GM19239 (cell line): Measurements from ENCODE around the gene SRGAP1.

Source experiments
- DNase-seq: peaks from one replicate; pipeline ENCODE4 v3.0.0; 2011; ENCODE audit warnings: low spot score; ENCODE audit not compliant: insufficient read length
- FAIRE-seq: peaks from 2 replicates; lab custom pipeline; 2011; peaks lifted over from hg19 to GRCh38; lab: Jason Lieb, UNC

The SRGAP1 gene

DNA sequence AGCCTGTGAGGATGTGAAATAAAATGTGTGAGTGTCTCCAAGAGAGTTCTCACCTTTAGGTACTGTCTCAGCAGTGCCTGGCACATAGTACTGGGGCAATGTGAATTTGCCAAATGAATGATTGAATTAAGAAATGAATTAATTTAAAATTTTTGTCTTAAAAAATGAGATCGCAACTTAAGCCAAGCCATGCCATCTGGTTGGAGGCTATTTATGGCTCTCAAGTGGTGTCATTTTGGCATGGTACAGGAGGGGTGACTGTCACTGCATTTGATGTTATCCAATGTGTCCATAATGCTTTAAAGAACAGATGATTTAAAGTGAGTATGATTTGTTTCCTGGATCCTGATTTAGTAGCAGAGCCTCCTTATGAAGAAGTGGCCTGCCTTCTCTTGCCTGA, 80.3 kb downstream of the SRGAP1 start:
- DNase-seq (no peak), FAIRE-seq (no peak)

DNA sequence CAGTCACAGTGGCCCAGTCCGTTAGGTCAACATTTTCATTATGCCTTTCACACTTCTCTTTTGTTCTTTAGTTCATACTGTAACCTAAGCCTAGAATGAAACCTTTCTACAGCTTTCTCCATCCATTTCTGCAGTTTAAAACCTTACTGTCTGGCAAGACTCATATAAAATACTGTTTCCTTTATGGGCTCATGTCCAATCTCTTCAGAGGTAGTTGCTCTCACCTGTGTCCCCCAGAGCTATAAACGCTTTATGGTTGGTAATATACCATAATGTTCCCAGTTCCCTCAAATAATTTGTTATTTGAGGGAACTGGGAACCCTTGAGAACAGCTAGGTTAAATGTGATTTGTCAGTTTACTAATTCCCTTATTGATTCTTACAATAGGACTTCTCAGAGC, 83.0 kb downstream of the SRGAP1 start:
- no peak for FAIRE-seq
- no peak for DNase-seq

GRCh38 chr12:63928305-63928704, 83.8 kb downstream of the SRGAP1 start:
- no peak for FAIRE-seq

DNA sequence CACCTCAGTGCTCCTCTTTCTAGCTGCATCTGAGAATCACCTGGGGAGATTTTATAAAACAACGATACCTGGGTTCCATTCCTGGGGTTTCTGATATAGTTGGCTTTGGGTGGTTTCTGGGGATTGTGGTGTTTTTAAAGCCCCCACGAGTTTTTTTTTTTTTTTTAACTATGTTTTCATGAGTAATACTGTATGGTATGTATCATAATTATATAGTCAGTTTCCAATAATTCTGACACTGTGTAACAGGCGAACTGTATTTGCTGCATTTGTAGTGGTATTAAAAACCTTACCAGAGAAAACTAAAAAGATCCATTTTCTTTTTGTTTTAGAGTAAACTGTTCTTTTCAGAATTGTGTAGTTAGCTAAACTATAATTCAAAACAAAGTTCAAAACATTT, 84.9 kb downstream of the SRGAP1 start:
- FAIRE-seq (no peak), DNase-seq (no peak)

More at GRCh38 chr12:63928305-63928704, 83.8 kb downstream of the SRGAP1 start:
- DNase-seq = no peak

- DNase-seq (no peak), FAIRE-seq (no peak)
These were observed 86.5 kb downstream of the SRGAP1 start for GRCh38 chr12:63930971-63931370.

- no peak for FAIRE-seq
These were observed 87.2 kb downstream of the SRGAP1 start for GRCh38 chr12:63931703-63932102.

DNA sequence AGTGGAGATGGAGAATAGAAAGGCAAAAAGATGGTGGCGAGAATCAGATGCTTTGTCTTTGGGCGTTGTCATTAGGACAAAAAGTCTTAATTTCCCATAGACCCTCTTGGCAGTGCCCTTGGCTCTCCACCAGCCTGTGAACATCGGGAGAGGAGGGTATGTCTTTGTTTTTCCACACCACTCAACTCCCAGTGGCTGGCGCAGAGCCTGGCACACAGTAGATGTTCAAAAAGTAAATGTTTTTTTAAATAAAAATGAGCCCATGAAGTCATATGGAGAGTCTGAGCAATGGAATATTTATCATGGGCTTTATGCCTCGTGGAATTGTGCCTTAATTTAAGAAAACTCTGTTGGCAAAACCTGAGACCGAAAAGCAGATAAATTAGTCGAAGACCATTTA, 90.4 kb downstream of the SRGAP1 start:
- FAIRE-seq = no peak
- no peak for DNase-seq

More at GRCh38 chr12:63931703-63932102, 87.2 kb downstream of the SRGAP1 start:
- no peak for DNase-seq

- FAIRE-seq = no peak
- DNase-seq = no peak
These were observed 90.9 kb downstream of the SRGAP1 start for GRCh38 chr12:63935361-63935760.

DNA sequence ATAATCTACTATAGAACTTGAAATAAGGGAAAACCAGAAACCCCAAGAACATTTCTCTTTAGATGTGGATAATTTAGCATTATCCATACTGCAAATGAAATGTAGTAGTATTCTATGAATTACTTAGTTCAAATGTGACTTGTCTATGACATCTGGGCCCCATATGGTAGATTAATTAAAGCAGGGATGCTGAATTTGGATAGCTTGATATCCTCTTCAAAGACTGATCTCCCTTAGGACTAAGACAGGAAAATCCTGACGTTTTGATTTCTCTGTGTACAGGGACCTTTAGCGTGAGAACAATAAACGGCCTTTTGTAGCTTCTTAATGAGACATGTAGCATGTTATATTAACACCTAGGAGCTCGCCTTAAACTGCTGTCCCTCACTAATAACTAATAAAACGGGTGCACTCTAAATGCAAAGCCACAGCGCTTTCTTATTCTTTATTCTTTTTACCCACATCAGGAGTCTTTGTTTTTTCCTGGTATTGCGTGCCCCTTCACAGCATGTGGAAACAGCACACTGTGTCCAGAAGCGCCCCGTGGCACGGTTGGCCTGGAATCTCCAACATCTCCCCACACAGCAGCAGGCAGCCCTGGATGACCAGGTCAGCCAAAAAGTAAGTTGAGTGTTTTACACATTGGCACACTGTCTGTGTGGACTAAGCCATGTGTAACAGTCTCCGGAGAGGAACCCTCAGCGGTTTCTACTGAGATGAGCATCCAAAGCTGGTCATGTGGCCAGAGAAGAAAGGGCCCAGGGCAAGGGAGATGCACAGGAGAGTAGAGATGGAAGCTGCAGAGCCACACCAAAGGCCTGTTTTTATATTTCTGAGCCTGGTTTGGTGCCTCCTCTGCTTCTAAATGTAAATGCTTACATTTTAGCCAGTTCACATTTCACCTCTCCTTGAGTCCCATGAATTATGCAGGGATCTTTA, 93.1 kb downstream of the SRGAP1 start:
- FAIRE-seq (no peak), DNase-seq (no peak)

DNA sequence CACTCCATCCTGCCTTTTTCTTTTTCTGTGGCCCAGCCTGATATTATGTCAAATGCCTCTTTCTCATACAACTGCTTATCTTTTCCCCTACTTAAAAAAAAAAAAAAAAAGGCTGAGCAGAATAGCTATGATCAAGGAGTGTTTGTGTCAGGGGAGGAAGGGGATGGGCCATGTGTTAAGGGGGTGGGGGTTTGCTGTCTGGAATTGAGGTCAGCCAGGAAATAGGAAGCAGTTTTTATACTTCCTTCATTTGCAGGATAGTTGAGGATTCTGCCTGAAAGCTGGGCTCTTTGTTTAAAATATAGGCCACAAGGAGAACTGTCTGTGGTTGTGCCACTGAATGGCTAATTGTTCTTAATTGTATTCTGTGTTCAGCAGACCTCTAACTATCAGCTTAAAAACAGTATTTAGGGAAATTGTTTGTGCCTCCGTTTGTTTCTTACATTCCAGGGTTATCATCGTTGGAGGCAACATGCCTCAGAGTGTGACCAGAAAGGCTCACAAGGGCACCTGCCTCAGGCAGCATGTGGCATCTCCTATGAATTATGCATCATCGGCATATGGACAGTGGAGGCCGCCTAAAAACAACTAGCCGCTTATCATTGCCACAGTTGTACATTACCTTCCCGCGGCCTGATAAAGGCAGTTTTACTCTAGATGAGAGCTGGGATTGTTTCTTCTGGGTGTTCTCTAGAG, 96.0 kb downstream of the SRGAP1 start:
- no peak for DNase-seq
- no peak for FAIRE-seq

- no peak for FAIRE-seq
- DNase-seq = no peak
These were observed 96.8 kb downstream of the SRGAP1 start for GRCh38 chr12:63941166-63941800.

- DNase-seq = no peak
- no peak for FAIRE-seq
These were observed 97.4 kb downstream of the SRGAP1 start for GRCh38 chr12:63941879-63942278.

DNA sequence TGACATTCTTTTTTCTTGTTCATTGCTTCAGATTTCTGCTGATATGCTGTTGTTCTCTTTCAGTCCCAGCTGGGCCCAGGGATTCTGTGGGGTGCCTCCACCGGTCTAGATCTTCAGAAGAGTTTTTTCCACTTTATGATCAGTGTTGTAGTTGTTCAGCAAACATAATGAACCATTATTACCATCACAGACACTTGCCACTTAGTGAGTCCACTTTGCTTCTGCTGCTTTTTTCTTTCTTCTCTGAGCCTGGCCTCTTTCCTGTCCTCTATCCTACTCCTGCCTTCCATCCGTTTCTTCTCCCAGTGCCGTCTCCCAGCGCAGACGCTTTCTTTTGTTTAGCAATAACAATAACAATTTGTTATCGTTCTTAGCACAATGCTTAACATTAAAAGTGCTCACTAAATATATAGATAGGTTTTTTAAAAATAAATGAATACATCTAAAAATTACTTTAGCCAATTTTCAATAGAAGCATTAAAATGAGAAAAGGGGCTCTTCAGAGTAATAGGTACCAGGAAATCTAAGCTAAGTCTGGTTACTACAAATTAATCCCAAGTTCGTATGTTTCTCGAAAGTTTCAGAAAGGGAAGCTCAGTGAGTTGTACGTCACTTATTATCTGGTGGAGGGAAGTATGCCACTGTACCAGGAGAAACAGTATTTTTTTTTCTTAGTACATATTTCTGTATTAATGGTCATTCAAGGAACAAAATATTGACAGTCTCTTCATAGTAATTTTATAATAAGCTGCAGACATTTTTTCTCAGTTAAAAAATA, 98.2 kb downstream of the SRGAP1 start:
- DNase-seq = no peak
- no peak for FAIRE-seq

GRCh38 chr12:63944034-63944579, 99.6 kb downstream of the SRGAP1 start:
- no peak for FAIRE-seq
- no peak for DNase-seq

DNA sequence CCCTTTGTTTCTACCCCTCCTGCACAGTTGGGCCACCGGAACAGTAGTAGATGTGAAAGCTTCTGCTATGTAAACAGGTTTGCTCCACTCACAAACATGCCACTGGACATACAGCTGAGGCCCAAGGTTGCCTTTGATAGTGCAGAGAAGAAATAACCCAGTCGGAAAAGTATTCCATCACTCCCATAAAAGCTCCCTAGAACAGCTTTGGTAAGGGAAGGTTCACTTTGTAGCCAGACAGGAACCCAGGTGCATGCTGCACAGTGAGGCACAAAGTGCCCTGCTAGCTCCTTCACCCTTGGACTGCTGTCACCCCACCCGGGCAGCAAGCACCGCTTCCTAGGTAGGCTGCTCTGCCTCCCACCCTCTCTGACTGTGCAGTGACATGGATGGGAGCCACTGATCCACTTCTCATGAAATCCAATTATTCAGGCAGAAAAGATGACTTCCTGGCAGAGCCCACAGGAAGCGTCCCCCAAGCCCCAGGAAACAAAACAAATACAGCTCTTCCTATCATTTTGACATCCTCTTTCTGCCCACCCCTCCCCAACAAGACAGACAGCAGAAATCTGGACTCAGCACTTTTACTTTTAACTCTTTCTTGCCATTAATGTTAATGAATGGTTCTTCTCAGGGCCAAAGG, 100.2 kb downstream of the SRGAP1 start:
- no peak for FAIRE-seq
- DNase-seq = no peak

DNA sequence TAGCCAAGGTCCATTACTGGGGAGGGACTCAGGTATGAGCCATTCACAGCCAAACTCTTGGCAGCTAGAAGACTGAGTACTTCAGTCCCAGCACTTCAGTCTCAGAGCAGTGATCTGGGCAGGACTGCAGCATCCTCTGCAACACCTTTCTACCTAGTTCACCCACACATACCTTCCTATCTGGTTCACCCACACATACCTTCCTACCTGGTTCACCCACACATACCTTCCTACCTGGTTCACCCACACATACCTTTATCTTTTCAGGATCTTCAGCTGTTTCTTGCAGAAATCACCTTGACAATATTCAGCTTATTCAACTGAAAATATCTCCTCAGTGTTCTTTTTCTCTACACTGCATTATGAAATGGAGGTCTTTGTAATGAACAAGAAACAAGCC, 101.3 kb downstream of the SRGAP1 start:
- FAIRE-seq (no peak), DNase-seq (no peak)

GRCh38 chr12:63948211-63948610, 103.7 kb downstream of the SRGAP1 start:
- DNase-seq = no peak
- no peak for FAIRE-seq

DNA sequence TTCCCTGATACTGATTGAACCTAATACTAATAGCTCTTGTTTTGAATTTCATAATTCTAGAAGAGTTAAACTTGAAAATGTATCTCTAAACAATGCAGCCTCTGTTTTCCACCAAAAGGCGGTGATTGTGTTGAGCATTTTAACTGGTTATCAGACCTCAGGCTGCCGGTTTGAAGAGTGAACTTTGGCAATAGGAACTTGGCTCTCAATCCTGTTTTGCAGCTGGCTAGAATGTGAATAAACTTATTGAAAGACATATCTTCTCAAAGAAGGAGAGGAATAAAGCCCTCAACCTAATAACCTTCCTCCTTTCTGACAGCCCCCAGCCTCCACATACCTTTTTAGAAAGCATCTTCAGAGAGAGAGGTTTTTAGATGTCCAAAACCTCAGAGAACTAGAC, 105.4 kb downstream of the SRGAP1 start:
- FAIRE-seq (no peak), DNase-seq (no peak)

- no peak for FAIRE-seq
These were observed 108.5 kb downstream of the SRGAP1 start for GRCh38 chr12:63952995-63953394.

More at GRCh38 chr12:63952995-63953394, 108.5 kb downstream of the SRGAP1 start:
- no peak for DNase-seq
